Ecto neural progenitor cell (in vitro differentiated cells): ENCODE results near the gene SDK1.
A peak's percentile ranks its signal among the peaks of the same experiment; 100 is the strongest.

Source experiments
- DNase-seq: peaks from one replicate; pipeline ENCODE4 v3.0.0-alpha.2; 2018; ENCODE audit warnings: low spot score

Gene SDK1

DNA sequence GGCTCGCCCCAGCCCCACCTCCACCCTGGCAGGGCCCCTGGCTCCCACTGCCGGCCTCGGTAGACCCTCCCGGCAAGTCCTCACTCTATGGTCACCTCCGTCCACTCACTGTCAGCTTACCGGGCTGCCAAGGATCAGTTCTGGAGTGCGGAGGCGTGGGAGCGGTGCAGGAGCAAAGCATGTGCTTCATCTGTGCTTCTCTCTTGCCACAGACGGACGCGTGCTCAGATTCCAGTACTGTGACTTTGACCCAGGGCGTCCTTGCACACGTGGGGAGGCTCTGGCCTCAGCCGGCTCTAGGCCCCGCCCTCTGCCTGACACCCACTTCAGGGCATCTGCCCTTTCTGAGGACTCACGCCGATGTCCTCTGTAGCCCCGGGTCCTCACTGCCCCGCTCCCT is 833.6 kb downstream of the SDK1 start:
- DNase-seq, result no peak

DNA sequence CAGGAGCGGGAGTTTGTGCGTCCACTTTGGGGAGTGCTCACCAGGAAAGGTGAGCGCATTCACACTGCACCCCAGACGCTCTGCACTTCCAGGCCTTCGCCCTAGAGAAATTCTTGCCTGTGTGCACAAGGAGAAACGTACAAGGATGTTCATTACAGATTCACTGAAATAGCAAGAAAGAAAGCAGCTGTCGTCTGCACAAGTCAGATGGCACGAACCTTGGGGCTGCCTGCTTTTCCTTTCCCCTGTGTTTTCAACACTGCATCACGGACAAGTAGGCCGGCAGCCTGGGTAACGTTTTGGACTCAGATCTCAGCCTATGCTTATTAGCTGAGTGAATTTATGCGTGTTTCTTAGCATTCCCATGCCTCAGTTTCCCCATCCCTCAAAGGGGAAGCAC is 834.2 kb downstream of the SDK1 start:
- no peak for DNase-seq

DNA sequence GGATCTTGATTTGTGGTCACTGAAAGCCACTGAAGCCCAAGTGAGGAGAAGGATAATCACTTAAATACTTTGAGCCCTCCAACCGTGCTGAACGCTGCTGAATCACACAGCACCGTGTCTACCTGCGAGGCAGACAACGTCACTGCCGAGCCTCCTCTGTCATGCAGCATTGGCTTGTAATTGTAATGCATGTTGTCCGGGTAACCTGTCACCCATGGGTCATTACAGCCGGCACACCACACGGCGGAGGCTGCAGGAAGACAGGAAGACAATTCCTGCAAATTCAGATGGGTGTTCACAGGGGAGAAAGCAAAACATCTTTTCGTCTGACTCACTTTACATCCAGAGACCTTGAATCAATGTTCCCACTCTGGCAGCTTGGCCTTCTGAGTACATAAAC is 835.0 kb downstream of the SDK1 start:
- no peak for DNase-seq

DNA sequence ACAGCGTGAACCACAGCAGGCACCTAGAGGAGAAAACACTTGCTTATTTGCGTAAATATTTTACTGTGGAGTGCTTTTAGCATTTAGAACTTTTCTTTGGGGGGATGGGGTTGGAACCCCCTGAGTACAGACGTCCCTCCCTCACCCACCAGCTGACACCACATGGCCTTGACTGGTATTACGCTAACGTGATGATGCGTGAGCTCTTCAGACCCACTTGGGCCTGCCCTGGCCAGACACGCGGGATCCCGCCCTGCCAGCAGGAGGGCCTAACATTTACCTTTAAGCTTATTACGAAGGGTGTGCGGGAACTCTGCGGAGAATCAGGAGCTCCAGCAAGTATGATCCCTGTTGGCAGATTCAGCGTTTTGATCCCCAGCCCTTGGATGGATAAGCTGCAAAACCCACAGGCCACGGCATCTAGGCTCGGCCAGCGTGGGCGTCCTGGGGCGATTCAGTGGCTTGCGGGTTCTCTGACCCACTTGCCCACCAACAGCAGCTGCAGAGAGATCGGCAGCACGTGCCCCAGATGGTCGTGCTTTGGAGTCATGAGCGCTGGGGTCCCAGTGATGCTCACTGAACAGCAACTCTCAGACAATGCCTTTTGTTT is 835.6 kb downstream of the SDK1 start:
- DNase-seq, result no peak

DNA sequence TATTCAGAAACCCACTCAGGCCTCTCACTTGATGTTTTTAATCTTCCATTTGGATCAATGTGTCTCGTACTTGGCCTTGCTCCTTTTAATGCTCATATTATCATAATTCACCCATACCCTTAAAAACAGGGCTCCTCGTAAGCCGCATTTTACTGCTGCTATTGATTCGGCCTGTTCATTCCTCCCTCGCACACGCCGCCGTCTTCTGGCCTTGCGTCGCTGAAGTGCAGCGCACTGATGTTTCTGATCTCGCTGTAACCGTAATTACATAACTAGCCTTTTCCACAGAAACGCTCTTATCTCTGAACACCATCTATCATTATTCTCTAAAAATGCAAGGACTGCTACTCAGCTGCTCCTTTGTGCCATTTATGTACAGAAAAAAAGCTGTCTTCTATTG is 836.5 kb downstream of the SDK1 start:
- DNase-seq, result no peak

DNA sequence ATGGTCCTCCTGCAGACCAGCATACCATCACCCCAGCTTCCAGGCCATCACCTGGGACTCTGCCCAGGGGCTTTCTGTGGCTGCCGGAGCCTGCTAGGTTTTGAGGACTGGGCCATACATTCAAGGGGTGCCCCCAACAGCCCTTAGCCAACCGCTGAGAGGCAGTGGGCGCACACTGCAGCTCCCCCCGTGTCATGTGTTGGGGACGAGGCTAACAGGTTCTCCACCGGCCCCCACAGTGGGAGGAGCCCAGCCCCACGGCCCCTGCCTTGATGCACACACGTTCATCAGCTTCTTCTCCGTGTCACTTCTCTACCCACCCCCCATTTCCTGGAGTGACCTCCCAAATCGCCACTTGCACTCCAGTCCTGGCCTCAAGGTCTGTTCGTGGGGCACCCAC is 837.8 kb downstream of the SDK1 start:
- DNase-seq, result no peak

DNA sequence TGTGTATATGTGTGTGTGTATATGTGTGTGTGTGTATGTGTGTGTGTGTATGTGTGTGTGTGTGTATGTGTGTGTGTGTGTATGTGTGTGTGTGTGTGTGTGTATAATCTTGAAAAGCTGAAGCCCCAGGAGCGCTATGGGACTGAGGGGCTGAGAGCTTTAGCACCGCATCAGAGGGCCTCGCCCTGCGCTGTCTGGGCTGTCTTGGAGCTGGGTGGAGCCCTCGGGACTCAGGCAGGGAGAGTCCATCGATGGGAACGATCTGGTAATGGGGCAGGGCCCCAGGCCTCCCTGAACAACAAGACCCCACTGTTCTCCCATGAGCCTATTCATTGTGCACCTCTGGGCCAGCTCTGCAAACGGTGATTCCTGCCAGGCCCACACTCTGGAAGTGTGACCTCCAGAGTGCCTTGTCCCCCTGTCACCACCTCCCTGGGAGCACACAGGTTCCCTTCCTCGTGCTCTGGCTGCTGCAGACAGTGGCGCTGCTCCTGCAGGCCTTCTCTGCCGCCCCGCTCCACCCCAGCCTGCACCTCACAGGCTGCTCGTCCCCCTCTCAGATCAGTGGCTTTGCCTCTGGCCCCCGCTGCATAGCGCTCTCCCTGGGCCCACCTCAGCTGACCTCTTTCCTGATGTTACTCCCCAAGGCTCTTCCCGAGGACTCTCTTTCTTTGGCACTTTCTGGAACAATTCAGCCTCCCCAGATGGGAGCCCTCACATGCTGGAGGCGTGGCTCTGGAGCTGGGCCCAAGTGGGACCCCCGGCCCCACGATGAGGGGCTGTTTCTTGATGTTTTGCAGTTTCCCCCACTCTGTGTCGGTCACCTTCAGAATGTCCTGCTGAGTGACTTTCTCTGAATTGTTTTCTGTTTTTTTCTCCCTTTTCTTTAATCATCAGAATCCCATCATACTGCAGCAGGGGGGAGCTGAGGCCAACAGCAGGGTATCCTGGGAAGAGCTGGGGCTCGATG is 838.9 kb downstream of the SDK1 start:
- no peak for DNase-seq

DNA sequence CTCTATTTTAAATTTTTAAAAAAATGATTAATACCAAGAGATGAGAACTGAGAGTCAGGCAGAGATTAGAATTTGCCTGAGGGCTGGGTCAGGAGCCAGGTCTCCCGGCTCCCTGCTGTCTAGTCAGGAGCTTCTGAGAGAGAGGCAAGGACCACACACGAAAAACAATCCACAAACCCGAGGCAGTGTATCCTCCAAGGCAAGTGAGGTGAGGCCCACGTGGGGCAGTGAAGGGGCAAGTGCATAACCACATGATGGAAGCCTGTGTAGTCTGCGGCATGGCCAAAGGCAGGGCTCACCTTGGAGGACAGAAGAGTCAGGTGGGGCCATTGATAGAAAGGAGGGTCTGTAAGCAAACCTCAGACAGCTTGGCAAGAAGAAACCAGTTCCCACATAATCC is 839.9 kb downstream of the SDK1 start:
- DNase-seq, result no peak

DNA sequence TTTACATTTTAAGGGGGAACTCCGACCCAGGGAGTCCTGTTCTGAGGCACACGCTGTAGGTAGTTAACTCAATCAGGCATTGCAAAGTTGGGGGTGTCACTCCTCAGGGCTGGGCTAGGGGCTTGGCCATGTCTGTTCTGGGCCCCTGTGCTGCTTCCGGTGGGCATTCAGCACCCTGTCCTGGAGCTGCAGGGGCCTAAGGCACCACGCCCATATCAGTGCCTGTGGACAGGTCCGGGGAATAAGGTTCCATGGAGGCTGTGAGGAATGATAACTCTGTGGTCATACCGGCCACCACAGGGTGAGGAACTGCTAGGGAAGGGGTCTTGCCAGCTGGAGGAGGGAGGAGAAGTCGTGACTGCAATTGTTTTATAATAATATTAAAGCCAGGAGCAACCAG is 842.0 kb downstream of the SDK1 start:
- DNase-seq, result no peak

DNA sequence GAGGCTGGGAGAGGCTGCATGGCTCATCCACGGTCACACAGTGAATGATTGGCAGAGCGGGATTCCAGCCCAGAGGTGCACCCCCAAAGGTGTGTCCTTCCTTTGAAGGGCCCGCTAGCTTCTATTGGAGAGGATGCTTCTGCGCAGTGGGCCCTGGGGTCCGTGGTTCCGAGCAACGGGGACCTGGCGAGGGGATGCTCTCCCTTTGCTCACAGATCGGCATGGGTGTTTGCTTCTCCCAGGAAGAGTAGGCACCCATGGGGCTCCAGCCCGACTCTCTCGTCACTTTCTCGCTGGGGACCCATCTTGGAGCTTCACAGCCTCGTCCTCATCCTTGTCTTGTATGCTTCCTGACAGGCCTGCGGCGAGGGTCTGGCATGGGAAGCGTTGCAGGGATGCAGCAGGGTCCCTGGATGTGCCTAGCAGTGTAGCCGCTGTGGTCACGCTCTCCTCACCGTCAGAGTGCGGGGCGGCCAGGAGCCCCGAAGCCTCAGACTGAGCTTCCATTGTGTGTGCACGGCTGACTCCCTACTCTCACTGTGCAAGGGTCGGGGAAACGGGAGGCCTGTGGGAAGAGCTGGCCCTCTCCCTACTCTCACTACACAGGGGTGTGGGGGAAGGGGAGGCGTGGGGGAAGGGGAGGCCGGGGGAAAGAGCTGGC is 842.6 kb downstream of the SDK1 start:
- no peak for DNase-seq

DNA sequence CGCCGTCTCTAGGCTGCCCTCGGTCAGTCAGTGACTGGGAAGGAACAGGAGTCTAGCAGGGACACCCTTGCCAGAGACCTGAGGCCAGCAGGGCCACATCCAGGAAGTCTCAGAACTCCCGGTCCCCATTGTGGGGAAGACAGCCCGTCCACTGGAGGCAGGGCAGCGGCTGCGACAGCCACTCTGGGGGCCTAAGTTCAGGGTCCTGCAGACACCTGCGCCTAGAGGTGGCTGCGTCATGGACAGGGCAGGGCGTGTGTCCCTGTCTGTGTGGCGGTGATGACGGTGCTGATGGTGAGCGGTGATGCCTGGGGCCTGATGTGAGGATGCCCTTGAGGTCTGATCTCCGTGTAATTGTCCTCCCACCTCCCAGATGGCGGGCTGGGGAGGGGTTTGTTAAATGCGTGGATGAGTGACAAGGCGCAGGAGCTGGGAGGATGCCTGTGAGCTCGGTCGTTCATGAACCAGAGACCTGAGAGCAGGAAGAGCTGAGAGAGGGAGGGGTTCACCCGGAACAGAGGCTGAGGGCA is 843.2 kb downstream of the SDK1 start:
- no peak for DNase-seq

DNA sequence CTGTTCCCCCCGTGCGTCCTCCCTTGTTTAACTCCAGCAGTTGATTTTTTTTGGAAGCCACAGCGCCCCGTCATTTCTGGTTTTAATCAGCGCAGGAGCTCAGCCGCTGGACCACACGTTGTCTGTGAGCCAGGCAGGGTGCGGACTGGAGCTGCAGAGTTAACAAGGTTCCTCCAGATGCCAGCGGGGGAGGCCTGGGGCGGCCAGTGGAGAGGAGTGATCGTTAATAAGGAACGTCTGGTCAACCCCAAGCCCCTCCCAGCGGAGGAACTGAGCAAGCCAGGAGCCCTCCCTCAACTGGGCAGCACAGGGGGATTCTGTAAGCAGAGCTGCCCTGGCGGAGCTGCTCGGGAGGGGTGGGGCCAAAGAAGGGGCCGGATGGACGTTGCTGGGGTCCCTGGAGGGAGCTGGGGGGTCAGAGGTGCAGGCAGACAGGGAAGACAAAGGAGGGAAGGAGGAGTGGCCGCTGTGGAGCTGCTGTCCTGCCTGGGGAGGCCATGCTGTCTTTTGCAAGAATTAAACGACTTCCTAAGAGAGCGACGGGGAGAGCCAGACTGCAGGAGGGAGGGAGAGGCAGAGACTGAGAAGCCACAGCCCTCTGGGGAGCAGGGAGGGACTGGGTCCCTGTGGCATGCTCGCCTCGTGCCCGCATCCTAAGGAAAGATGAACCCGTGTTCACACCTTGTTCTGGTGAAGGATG is 843.9 kb downstream of the SDK1 start:
- DNase-seq, result peak; percentile 74

DNA sequence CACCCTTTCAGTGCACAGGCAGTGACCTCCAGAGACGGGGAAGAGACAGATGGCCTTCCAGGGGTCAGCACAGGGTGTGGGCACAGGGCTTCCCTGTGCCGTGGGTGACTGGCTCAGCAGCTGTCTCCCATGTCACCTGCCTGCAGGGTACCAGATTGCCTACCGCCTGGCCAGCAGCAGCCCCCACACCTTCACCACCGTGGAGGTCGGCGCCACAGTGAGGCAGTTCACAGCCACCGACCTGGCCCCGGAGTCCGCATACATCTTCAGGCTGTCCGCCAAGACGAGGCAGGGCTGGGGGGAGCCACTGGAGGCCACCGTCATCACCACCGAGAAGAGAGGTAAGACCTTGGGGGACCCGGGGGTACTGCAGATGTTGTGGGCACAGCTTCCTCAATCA is 844.5 kb downstream of the SDK1 start:
- DNase-seq, result no peak

DNA sequence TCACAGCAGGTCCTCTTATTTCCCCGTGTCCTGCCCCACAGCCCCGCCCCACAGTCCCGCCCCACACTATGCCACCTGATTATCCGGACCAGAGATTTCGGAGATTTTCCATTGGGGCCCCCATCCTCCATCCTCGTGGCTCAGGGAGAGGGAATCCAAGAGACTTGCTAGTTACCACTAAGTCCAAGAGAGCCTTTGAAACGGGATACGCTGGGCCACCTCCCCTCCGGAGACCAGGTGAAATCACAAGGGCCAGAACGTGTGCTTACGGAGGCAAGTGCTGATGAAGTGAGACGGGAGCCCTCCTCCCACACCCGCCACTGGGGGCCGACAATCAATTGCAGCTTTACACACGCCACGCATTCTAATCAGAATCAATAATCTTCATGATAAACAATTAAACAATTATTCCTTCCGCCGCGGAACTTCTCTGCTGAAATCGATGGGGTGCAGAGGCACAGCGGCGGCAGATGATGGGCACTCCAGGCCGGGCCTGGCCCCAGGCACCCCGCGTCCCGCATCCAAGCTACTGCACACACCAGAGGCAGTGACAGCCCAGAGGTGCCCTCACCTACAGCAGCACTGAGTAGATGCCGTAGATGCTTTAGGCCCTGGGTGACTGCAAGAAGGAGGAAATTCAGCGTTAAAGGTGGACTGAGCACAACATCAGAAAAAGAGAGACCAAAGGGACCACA is 847.0 kb downstream of the SDK1 start:
- DNase-seq, result no peak

DNA sequence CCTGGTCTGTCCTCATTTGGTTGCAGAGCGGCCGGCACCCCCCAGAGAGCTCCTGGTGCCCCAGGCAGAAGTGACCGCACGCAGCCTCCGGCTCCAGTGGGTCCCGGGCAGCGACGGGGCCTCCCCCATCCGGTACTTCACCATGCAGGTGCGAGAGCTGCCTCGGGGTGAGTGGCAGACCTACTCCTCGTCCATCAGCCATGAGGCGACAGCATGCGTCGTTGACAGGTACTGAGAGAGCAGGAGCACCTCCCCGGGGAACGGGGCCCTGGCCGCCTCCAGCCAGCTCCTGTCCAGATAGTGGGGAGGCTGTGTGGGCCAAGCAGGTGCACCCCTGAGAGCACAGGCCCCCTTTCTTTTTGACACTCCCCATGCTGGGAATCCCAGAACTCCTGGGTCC is 848.2 kb downstream of the SDK1 start:
- DNase-seq, result no peak

DNA sequence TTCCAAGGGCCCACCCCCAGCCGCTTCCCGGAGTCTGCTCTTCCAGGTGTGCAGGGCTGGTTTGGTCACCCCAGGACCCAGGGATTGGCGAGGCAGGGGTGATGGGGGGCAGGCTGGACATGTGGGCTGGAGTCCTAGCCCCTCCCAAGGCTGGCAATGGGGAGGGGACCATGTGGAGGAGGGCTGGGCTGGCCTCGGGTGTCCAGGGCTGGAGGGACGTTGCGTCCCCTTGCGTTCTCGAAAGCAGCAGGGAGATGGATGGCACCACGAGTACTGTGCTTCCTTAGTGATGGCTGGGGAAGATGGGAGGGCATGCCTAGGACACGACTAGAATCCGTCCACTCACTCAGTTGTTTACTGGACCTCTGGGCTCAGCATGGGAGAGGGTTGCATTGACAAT is 848.6 kb downstream of the SDK1 start:
- no peak for DNase-seq

DNA sequence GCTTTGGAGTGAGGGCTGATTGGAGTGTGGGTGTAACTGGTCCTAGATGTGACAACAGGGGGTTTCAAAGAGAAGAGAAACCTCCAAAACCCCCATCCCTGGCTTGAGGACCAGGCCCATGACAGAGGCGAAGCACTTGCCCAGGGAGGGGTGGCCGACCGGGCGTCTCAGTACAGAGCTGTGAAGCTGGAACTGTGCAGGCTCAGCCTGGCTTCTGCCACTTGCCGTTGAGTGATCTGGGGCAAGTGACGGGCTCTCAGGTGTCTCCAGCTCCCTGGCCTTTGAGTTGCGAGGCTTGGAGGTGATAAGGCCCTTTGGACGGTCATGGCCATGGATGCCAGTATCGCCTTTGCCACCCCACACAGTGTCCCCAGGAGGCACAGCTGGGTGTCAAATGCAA is 849.7 kb downstream of the SDK1 start:
- no peak for DNase-seq

DNA sequence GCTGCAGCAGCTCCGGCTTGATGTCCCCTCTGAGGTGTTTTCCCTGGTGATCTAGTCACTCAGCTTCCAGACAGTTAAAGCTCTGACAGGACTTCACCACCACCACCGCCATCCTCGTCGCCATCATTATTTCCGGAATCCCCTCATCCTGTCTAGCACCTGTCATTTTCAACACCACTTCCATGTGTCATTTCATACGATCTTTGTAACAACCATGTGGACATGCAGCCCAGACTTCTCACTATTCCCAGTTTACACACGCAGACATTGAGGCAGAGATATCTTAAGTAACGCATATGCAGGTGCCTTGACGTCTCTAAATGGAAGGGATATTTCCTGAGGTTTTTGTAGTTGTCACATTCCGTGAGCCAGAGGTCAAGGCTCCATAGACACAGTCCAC is 850.5 kb downstream of the SDK1 start:
- DNase-seq, result no peak

DNA sequence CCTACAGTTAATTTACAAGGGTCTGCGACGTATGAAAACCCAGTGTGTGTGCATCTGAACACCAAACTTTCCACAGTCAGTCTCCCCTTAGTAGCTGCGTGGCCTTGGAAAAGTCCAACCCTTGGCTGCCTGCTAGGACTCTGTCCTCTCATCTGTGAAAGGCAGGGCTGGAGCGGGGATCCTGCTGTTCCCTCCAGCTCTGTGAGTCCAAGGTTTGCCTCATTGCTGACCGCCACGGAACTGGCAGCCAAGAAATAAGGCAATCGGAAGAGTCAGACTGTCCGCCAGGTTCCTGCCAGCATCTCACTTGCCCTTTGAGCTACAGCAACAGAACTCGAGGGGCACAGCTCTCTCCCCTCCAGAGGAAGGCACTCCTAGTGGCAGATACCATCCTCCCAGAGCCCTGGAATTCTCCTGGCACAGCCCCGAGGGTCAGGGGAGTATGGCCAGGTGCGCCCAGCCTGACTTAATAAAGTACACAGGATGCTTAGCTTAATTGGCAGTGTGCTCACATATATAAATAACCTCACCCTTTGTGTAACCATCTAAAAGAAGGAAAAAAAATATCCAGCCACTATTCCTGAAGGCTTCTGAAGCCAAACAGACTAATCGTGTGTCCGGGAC is 851.0 kb downstream of the SDK1 start:
- DNase-seq, result no peak

DNA sequence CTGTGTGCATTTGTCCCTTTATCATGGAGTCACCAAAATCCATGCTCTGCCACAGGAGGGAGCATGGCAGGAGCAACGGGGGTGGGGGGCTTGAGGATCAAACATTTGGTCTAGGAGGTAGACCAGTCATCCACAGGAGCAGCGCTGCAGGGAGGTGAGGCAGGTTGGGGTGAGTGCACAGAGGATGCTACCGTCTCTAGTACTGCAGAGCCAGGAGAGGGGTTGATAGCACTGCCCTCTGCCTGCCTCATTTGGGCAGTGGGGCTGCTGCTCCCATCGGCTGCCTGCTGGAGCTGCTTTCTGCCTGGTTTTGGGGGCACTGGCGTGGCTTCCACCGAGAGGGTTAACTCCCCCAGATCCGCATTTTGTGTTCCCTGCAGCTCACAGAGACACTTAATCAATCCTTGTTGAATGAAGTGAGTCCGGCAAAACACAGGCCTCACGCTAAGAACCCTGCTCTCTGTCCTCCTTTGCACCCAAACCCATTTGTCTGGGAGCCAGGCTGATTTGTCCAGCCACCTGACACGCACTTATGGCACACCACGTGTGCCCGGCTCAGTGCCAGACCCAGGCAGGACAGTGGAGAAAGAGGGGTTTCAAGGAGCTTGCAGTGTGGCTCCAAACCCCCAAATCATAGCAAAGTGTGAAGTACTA is 854.0 kb downstream of the SDK1 start:
- DNase-seq, result no peak

DNA sequence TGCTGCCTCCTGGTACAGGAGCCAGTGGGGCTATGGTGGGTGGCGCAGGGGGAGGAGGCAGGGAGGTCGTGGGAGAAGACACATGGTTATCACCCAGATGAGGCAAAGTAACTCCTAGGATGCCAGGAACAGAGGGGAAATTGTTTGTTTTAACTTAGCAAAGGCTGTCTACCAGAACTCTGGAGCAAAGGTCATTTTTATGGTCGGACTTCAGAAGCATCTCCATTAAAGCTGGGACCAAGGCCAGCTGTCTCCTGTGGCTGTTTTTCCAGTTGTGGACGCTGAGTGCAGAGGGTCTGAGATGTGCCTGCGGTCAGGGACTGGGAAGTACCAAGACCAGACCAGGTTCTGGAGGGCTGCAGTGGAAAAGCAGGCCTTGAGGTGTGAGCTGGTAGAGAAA is 855.1 kb downstream of the SDK1 start:
- no peak for DNase-seq
